IPS-18a (cell line): ENCODE measurements around the gene ST3GAL3.

Experiments used
- H3K27ac ChIP-seq: one replicate; pipeline ENCODE4 v1.5.1; 2013; ENCODE audit warnings: low read length
- H3K27me3 ChIP-seq: one replicate; pipeline ENCODE4 v1.6.1; 2013; ENCODE audit warnings: mild to moderate bottlenecking, low read length; ENCODE audit not compliant: control insufficient read depth, insufficient read depth
- H3K36me3 ChIP-seq: one replicate; pipeline ENCODE4 v1.6.1; 2013; ENCODE audit warnings: low read depth, low read length; ENCODE audit not compliant: control insufficient read depth
- H3K4me1 ChIP-seq: one replicate; pipeline ENCODE4 v1.6.1; 2013; ENCODE audit warnings: low read depth, low read length; ENCODE audit not compliant: control insufficient read depth
- H3K4me3 ChIP-seq: one replicate; pipeline ENCODE4 v1.5.1; 2013; ENCODE audit warnings: low read length
- H3K9ac ChIP-seq: one replicate; pipeline ENCODE4 v1.6.1; 2013; ENCODE audit warnings: mild to moderate bottlenecking, low read length, moderate library complexity
- H3K9me3 ChIP-seq: one replicate; pipeline ENCODE4 v1.6.1; 2013; ENCODE audit warnings: low read depth, low read length; ENCODE audit not compliant: control insufficient read depth

ST3GAL3 gene

DNA sequence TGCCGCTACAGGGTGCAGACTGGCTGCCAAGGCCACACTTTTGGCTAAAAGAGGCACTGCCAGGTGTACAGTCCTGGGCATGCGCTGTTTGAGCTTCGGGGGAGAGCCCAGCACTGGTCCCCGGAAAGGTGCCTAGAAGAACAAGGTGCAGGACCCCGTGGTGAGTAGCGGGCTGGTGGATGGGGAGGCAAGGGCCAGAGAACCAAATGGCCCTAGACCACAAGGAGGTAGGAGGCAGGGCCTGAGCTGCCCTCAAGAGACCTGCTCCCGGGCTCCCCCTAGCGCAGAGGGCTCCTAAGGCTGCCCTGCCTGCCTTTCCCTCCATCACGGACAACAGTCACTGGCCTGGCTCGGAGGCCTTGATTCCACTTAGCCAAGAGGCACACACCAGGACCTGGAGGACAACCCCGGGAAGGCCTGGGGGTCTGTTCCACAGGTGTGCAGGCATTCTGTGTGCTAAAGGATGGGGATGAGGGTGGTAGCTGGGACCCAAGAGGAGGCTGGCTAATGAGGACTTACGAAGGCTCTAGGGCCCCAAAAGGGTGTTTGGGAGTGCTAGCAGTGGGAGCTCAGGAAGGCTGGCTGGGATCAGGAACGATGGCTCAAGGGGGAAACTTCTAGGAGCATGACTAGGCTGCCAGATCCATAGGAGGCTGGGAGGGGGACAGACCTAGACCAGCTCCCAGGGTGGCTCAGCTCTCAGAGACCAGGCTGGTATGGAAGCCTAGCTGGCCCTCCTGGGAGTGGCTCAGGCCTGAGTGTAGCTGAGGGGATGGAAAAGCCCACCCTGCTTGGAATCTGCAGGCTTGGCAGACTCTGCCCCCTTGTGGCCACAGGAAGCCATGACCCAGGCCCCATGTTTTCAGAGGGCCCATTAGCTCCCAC lies 227.0 kb downstream of the ST3GAL3 start:
- Histone ChIP-seq H3K27me3 (peaks cover 14% of the 10 kb centered on the region), H3K36me3 (no peaks in the 10 kb centered on the region), H3K9me3 (no peaks in the 10 kb centered on the region), H3K4me1 (peaks cover 23% of the 10 kb centered on the region), H3K9ac (no peak overlapping the region), H3K27ac (no peak overlapping the region), H3K4me3 (peak overlapping the region; percentile 73)

DNA sequence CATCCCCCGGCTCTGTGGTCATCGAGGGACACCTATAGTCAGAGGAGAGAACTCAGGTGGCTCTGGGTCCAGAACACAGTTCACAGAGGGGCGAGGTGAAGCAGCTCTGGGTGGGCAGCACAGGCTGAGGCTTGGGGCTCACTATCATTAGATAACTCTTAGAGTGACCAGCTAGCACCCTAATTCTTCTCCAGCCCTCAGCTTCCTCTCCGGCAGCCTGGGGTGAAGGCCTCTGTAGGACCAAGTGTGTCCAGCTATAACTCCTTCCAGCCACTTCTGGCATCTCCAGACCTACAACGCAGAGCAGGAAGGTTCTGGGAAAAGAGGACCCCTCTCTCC lies 227.6 kb downstream of the ST3GAL3 start:
- Histone ChIP-seq H3K36me3 (no peaks in the 10 kb centered on the region), H3K9me3 (no peaks in the 10 kb centered on the region), H3K4me1 (peaks cover 23% of the 10 kb centered on the region), H3K4me3 (peak overlapping the region; percentile 14), H3K27ac (no peak overlapping the region), H3K27me3 (peaks cover 14% of the 10 kb centered on the region), H3K9ac (no peak overlapping the region)

DNA sequence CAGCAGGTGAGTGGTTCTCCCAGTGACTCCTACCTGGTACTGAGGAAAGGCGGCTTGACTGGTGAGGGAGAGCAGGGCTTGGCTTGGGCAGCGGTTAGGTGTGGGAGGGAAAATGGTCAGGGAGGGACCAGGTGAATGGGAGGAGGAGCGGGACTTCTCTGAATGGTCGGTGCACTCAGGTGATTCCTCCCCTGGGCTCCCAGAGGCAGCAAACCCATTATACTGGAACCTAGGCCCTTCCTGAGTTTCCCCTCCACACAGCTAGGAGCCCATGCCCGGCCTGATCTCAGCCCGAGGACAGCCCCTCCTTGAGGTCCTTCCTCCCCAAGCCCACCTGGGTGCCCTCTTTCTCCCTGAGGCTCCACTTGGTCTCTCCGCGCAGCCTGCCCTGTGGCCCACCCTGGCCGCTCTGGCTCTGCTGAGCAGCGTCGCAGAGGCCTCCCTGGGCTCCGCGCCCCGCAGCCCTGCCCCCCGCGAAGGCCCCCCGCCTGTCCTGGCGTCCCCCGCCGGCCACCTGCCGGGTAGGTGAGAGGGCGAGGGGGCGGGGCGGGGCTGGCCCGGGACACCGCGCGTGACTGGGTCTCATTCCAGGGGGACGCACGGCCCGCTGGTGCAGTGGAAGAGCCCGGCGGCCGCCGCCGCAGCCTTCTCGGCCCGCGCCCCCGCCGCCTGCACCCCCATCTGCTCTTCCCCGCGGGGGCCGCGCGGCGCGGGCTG lies 228.5 kb downstream of the ST3GAL3 start:
- Histone ChIP-seq H3K27ac (no peak overlapping the region), H3K9me3 (no peaks in the 10 kb centered on the region), H3K4me1 (peaks cover 23% of the 10 kb centered on the region), H3K4me3 (peak overlapping the region; percentile 53), H3K9ac (no peak overlapping the region), H3K36me3 (no peaks in the 10 kb centered on the region), H3K27me3 (peaks cover 14% of the 10 kb centered on the region)

DNA sequence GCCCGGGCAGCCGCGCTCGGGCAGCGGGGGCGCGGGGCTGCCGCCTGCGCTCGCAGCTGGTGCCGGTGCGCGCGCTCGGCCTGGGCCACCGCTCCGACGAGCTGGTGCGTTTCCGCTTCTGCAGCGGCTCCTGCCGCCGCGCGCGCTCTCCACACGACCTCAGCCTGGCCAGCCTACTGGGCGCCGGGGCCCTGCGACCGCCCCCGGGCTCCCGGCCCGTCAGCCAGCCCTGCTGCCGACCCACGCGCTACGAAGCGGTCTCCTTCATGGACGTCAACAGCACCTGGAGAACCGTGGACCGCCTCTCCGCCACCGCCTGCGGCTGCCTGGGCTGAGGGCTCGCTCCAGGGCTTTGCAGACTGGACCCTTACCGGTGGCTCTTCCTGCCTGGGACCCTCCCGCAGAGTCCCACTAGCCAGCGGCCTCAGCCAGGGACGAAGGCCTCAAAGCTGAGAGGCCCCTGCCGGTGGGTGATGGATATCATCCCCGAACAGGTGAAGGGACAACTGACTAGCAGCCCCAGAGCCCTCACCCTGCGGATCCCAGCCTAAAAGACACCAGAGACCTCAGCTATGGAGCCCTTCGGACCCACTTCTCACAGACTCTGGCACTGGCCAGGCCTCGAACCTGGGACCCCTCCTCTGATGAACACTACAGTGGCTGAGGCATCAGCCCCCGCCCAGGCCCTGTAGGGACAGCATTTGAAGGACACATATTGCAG lies 229.3 kb downstream of the ST3GAL3 start:
- H3K4me3 ChIP-seq = peak overlapping the region; percentile 49
- peaks cover 14% of the 10 kb centered on the region for H3K27me3 ChIP-seq
- H3K36me3 ChIP-seq = no peaks in the 10 kb centered on the region
- no peaks in the 10 kb centered on the region for H3K9me3 ChIP-seq
- H3K9ac ChIP-seq = no peak overlapping the region
- peaks cover 23% of the 10 kb centered on the region for H3K4me1 ChIP-seq
- H3K27ac ChIP-seq = no peak overlapping the region

DNA sequence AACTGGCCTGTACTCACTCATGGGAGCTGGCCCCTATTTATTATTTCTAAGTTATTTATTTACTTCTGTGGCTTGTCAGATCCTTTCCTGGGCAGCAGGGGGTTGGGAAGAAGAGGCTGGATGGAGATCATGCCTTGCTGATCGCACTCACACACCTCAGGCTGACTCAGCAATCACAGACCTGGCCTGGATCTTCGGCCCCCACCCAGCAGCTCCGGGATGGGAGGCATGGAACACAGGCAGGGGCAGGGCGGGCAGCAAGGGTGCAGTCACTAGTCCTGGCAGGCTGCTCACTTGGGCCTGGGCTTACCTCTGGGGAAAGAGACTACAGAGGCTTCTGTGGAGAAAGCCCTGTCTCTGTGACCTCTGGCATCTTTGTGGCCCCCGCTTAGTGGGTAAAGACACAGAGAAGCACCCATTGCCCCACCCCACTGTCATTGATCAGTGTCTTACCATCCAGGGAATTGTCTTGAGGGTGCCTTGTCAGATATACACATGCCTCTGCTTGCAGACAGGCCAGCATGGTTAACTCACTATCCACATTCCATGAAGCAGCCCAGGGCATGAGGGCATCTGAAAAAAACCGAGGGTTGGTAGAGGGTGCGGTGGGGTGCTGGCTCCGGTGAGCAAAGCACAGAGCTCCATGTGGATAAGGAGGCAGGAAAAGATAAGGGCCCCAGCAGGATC lies 230.0 kb downstream of the ST3GAL3 start:
- Histone ChIP-seq H3K9ac (no peak overlapping the region), H3K9me3 (no peaks in the 10 kb centered on the region), H3K27me3 (peaks cover 9% of the 10 kb centered on the region), H3K27ac (no peak overlapping the region), H3K36me3 (no peaks in the 10 kb centered on the region), H3K4me3 (no peak overlapping the region), H3K4me1 (peaks cover 23% of the 10 kb centered on the region)

DNA sequence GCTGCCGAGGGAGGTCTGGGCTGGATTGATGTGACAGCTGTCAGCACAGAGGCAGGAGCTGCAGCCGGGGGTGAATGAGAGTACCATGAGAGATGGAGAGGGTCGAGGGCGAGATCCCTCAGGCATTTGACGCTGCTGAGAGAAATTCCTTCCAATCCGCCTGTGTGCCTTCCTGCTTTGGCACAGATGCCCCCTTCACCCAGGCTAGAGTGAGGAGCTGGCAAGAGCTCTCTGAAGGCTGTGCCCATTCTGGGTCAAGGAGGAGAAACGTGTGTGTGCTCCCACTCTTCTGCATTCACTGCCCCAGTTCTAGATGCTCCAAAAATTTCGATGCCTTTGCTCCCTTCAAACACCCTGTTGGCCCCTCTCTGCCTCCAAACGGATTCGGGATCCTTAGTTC lies 231.0 kb downstream of the ST3GAL3 start:
- H3K9ac ChIP-seq = no peak overlapping the region

GRCh38 chr1:43938892-43939587 lies 231.7 kb downstream of the ST3GAL3 start:
- H3K9me3 ChIP-seq = no peaks in the 10 kb centered on the region

More for the DNA sequence above, 231.0 kb downstream of the ST3GAL3 start:
- H3K4me3 ChIP-seq = no peak overlapping the region
- peaks cover 20% of the 10 kb centered on the region for H3K4me1 ChIP-seq
- H3K9me3 ChIP-seq = no peaks in the 10 kb centered on the region
- no peak overlapping the region for H3K27ac ChIP-seq
- no peaks in the 10 kb centered on the region for H3K27me3 ChIP-seq
- no peaks in the 10 kb centered on the region for H3K36me3 ChIP-seq

GRCh38 chr1:43942411-43942810 lies 235.1 kb downstream of the ST3GAL3 start:
- no peaks in the 10 kb centered on the region for H3K27me3 ChIP-seq
- H3K4me3 ChIP-seq = no peak overlapping the region
- H3K9ac ChIP-seq = no peak overlapping the region
- peaks cover 9% of the 10 kb centered on the region for H3K4me1 ChIP-seq
- no peaks in the 10 kb centered on the region for H3K36me3 ChIP-seq
- H3K9me3 ChIP-seq = no peaks in the 10 kb centered on the region
- no peak overlapping the region for H3K27ac ChIP-seq

More at GRCh38 chr1:43938892-43939587, 231.7 kb downstream of the ST3GAL3 start:
- Histone ChIP-seq H3K36me3 (no peaks in the 10 kb centered on the region), H3K9ac (no peak overlapping the region), H3K27ac (no peak overlapping the region), H3K27me3 (no peaks in the 10 kb centered on the region), H3K4me1 (peaks cover 23% of the 10 kb centered on the region), H3K4me3 (no peak overlapping the region)

- H3K27ac ChIP-seq = no peak overlapping the region
- no peak overlapping the region for H3K9ac ChIP-seq
- H3K36me3 ChIP-seq = no peaks in the 10 kb centered on the region
- H3K4me1 ChIP-seq = peaks cover 9% of the 10 kb centered on the region
- no peaks in the 10 kb centered on the region for H3K27me3 ChIP-seq
- H3K9me3 ChIP-seq = no peaks in the 10 kb centered on the region
- H3K4me3 ChIP-seq = no peak overlapping the region
Observed at GRCh38 chr1:43944860-43945259, 237.5 kb downstream of the ST3GAL3 start.

- Histone ChIP-seq H3K4me1 (peaks cover 9% of the 10 kb centered on the region), H3K9ac (no peak overlapping the region), H3K27me3 (no peaks in the 10 kb centered on the region), H3K36me3 (no peaks in the 10 kb centered on the region), H3K27ac (no peak overlapping the region), H3K4me3 (peak overlapping the region; percentile 76), H3K9me3 (no peaks in the 10 kb centered on the region)
Observed at GRCh38 chr1:43945674-43946235, 238.4 kb downstream of the ST3GAL3 start.
